IPS-20b (cell line): ENCODE results near the gene NR1H2.
A peak's percentile ranks its signal among the peaks of the same experiment; 100 is the strongest.

Experiments used
- H3K27ac ChIP-seq: one replicate; pipeline ENCODE4 v1.5.1; 2013; ENCODE audit warnings: low read length
- H3K27me3 ChIP-seq: 2 replicates; pipeline ENCODE4 v1.6.1; 2013; ENCODE audit warnings: mild to moderate bottlenecking, low read length, inconsistent platforms; ENCODE audit not compliant: insufficient read depth
- H3K36me3 ChIP-seq: 2 replicates; pipeline ENCODE4 v1.6.1; 2013; ENCODE audit warnings: low read depth, mild to moderate bottlenecking, inconsistent platforms, low read length, moderate library complexity; ENCODE audit not compliant: insufficient read depth
- H3K4me1 ChIP-seq: 2 replicates; pipeline ENCODE4 v1.6.1; 2013; ENCODE audit warnings: mild to moderate bottlenecking, control low read depth, inconsistent platforms, low read length, moderate library complexity; ENCODE audit not compliant: insufficient read depth
- H3K4me3 ChIP-seq: 2 replicates; pipeline ENCODE4 v1.5.1; 2013; ENCODE audit warnings: mild to moderate bottlenecking, low read length, inconsistent platforms
- H3K9ac ChIP-seq: 2 replicates; pipeline ENCODE4 v1.6.1; 2013; ENCODE audit warnings: low read depth, mild to moderate bottlenecking, inconsistent platforms, low read length, moderate library complexity
- H3K9me3 ChIP-seq: 2 replicates; pipeline ENCODE4 v1.6.1; 2013; ENCODE audit warnings: mild to moderate bottlenecking, low read depth, low read length, inconsistent platforms; ENCODE audit not compliant: insufficient read depth

NR1H2 gene

GRCh38 chr19:50414864-50415660, 38.8 kb downstream of the NR1H2 start:
- Histone ChIP-seq H3K9ac (no peak overlapping the region), H3K27me3 (peaks cover 18% of the 10 kb centered on the region)

GRCh38 chr19:50415661-50416033, 39.4 kb downstream of the NR1H2 start:
- no peak overlapping the region for H3K27ac ChIP-seq
- H3K9ac ChIP-seq = no peak overlapping the region
- peaks cover 5% of the 10 kb centered on the region; the same call in 1 of the 2 replicates for H3K4me1 ChIP-seq
- H3K4me3 ChIP-seq = no peak overlapping the region
- H3K36me3 ChIP-seq = peaks cover 21% of the 10 kb centered on the region; the same call in 1 of the 2 replicates
- peaks cover 21% of the 10 kb centered on the region for H3K27me3 ChIP-seq
- no peaks in the 10 kb centered on the region for H3K9me3 ChIP-seq

More at GRCh38 chr19:50414864-50415660, 38.8 kb downstream of the NR1H2 start:
- peaks cover 27% of the 10 kb centered on the region for H3K36me3 ChIP-seq
- no peak overlapping the region for H3K27ac ChIP-seq
- H3K9me3 ChIP-seq = no peaks in the 10 kb centered on the region
- H3K4me1 ChIP-seq = peaks cover 4% of the 10 kb centered on the region; the same call in 1 of the 2 replicates
- H3K4me3 ChIP-seq = no peak overlapping the region

- Histone ChIP-seq H3K27ac (no peak overlapping the region), H3K27me3 (peaks cover 21% of the 10 kb centered on the region), H3K4me1 (peaks cover 5% of the 10 kb centered on the region; the same call in 1 of the 2 replicates), H3K4me3 (no peak overlapping the region), H3K9me3 (no peaks in the 10 kb centered on the region), H3K36me3 (peaks cover 15% of the 10 kb centered on the region; the same call in 1 of the 2 replicates), H3K9ac (no peak overlapping the region)
Observed at GRCh38 chr19:50416034-50416977, 40.0 kb downstream of the NR1H2 start.

GRCh38 chr19:50417111-50418081, 41.1 kb downstream of the NR1H2 start:
- no peak overlapping the region for H3K4me3 ChIP-seq
- H3K9ac ChIP-seq = no peak overlapping the region
- peaks cover 5% of the 10 kb centered on the region; the same call in 1 of the 2 replicates for H3K4me1 ChIP-seq
- no peak overlapping the region for H3K27ac ChIP-seq
- peaks cover 14% of the 10 kb centered on the region; the same call in 1 of the 2 replicates for H3K36me3 ChIP-seq
- H3K27me3 ChIP-seq = peaks cover 21% of the 10 kb centered on the region
- H3K9me3 ChIP-seq = no peaks in the 10 kb centered on the region

GRCh38 chr19:50418176-50419021, 42.1 kb downstream of the NR1H2 start, which contains the start of gene SPIB:
Gene SPIB (plus strand): TSS chr19:50418938. CDS start chr19:50418963, 25 bp downstream.
- H3K9me3 ChIP-seq = no peaks in the 10 kb centered on the region
- H3K4me1 ChIP-seq = peaks cover 5% of the 10 kb centered on the region; the same call in 1 of the 2 replicates
- no peak within 1 kb of the TSS for H3K27ac ChIP-seq
- H3K4me3 ChIP-seq = peak within 1 kb of the TSS; percentile 64
- peak within 1 kb of the TSS; percentile 35; the same call in 1 of the 2 replicates for H3K9ac ChIP-seq
- H3K36me3 ChIP-seq = peaks cover 5% of the 10 kb centered on the region; the same call in 1 of the 2 replicates
- peaks cover 21% of the 10 kb centered on the region for H3K27me3 ChIP-seq

- Histone ChIP-seq H3K27ac (no peak overlapping the region), H3K9ac (peak overlapping the region; percentile 35; the same call in 1 of the 2 replicates), H3K36me3 (0 out of 2 replicates have a peak, but pooled peaks cover 3% of the 10 kb centered on the region), H3K4me3 (peak overlapping the region; percentile 64), H3K4me1 (peaks cover 5% of the 10 kb centered on the region; the same call in 1 of the 2 replicates), H3K9me3 (no peaks in the 10 kb centered on the region), H3K27me3 (peaks cover 21% of the 10 kb centered on the region)
Observed at GRCh38 chr19:50419022-50419579, 42.8 kb downstream of the NR1H2 start.

GRCh38 chr19:50419580-50420035, 43.4 kb downstream of the NR1H2 start:
- H3K9ac ChIP-seq = peak overlapping the region; percentile 35; the same call in 1 of the 2 replicates
- H3K27me3 ChIP-seq = peaks cover 21% of the 10 kb centered on the region
- peak overlapping the region; percentile 64 for H3K4me3 ChIP-seq
- no peaks in the 10 kb centered on the region for H3K9me3 ChIP-seq
- no peak overlapping the region for H3K27ac ChIP-seq
- no peaks in the 10 kb centered on the region for H3K36me3 ChIP-seq
- H3K4me1 ChIP-seq = peaks cover 5% of the 10 kb centered on the region; the same call in 1 of the 2 replicates

GRCh38 chr19:50420127-50420526, 43.9 kb downstream of the NR1H2 start:
- Histone ChIP-seq H3K9me3 (no peaks in the 10 kb centered on the region), H3K4me1 (peaks cover 5% of the 10 kb centered on the region; the same call in 1 of the 2 replicates), H3K27ac (no peak overlapping the region), H3K36me3 (no peaks in the 10 kb centered on the region), H3K9ac (peak overlapping the region; percentile 20; the same call in 1 of the 2 replicates), H3K4me3 (peak overlapping the region; percentile 64; the same call in 1 of the 2 replicates), H3K27me3 (peaks cover 21% of the 10 kb centered on the region)

GRCh38 chr19:50420808-50421207, 44.6 kb downstream of the NR1H2 start:
- Histone ChIP-seq H3K9ac (no peak overlapping the region), H3K36me3 (no peaks in the 10 kb centered on the region), H3K4me3 (no peak overlapping the region), H3K27me3 (peaks cover 21% of the 10 kb centered on the region), H3K4me1 (peaks cover 5% of the 10 kb centered on the region; the same call in 1 of the 2 replicates), H3K27ac (no peak overlapping the region), H3K9me3 (no peaks in the 10 kb centered on the region)
